ENCODE results near the gene TMEM151A.

TMEM151A gene

DNA sequence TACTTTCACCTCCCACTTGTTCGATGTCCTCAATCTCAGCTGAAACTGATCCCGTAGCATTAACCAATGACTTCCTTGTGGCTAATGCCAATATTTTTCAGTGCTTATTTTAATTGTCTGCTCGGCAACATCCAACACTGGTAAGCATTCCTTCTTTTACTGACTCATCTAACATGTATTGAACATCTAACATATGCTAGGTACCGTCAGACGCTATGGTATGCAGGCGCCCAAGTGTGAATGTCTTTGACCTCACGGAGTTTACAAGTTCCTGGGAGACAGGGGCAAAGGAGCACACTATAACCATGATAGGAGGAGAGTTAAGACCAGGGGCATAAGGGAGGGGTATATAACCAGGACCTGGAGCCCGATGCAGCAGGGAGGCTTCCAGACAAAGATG is 51.5 kb downstream of the TMEM151A start:
- Mint-ChIP-seq H3K27me3 (ENCODE audit: low read depth, poor library complexity) (peaks cover 8% of the 10 kb centered on the region), H3K36me3 (ENCODE audit: low read depth) (peaks cover 11% of the 10 kb centered on the region), H3K4me1 (peaks cover 42% of the 10 kb centered on the region), H3K4me3 (peak overlapping the region; percentile 96), H3K9me3 (peaks cover 3% of the 10 kb centered on the region), H3K27ac (no peak overlapping the region)
- no peak for DNase-seq
- TF ChIP-seq CTCF (IDR thresholded peaks at IDR 0.05): no peak

DNA sequence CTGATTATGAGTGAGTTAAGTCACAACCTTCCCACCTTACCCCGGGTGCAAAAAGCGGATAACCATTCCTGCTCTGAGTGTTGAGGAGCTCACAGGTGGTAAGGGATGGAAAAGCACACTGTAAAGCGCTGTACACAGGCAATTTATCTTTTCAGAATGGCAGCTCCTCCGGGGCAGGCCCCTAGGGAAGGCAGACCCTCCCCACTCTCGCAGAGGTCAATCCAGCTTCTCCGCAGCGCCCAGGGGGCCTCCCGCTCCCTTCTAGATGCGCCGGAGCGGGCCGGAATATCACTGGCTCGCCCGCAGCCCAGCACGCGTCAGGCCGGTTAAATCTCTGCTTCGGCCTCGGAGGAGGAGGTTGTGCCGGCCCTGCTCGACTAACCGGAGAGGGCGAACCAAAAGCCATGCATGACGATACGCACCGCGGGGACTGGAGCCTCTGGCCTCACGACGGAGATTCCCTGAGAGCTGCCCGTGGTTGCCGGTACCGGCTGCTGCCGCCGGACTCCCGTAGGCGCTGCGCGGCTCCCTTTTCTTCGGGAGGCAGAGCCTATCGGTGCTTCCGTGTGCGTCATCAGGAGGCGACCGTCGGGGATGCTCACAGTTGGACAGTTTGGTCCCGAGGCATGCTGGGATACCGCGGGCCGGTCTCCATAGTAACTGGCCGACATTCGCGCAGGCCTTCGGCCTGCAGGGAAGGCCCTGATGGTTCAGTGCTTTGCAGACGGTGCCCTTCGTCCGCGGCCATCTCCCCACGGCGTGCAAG is 53.0 kb downstream of the TMEM151A start, which contains the start of gene BRMS1:
Gene BRMS1 (minus strand): TSS at position 555 of the 766 bp plus-strand sequence. CDS start 2,870 bp downstream, outside the sequence.
- H3K27ac Mint-ChIP-seq: peak within 1 kb of the TSS; percentile 97
- H3K9me3 Mint-ChIP-seq: peaks cover 3% of the 10 kb centered on the region
- peak; percentile 96 for DNase-seq
- H3K36me3 Mint-ChIP-seq (ENCODE audit: low read depth): peaks cover 11% of the 10 kb centered on the region
- TF ChIP-seq CTCF (IDR thresholded peaks at IDR 0.05): no peak
- H3K4me3 Mint-ChIP-seq: peak within 1 kb of the TSS; percentile 96
- H3K27me3 Mint-ChIP-seq (ENCODE audit: low read depth, poor library complexity): peaks cover 12% of the 10 kb centered on the region
- peaks cover 49% of the 10 kb centered on the region for H3K4me1 Mint-ChIP-seq

- H3K36me3 Mint-ChIP-seq (ENCODE audit: low read depth): peaks cover 11% of the 10 kb centered on the region
- peak overlapping the region; percentile 96 for H3K4me3 Mint-ChIP-seq
- H3K27me3 Mint-ChIP-seq (ENCODE audit: low read depth, poor library complexity): peaks cover 12% of the 10 kb centered on the region
- H3K4me1 Mint-ChIP-seq: peaks cover 49% of the 10 kb centered on the region
- DNase-seq: no peak
- TF ChIP-seq CTCF (IDR thresholded peaks at IDR 0.05): no peak
- peak overlapping the region; percentile 97 for H3K27ac Mint-ChIP-seq
- peaks cover 3% of the 10 kb centered on the region for H3K9me3 Mint-ChIP-seq
Measured at GRCh38 chr11:66345316-66345649, 53.6 kb downstream of the TMEM151A start.

All from nephron progenitor cell (in vitro differentiated cells).